Measurements from ENCODE around the gene SKIDA1.

DNA sequence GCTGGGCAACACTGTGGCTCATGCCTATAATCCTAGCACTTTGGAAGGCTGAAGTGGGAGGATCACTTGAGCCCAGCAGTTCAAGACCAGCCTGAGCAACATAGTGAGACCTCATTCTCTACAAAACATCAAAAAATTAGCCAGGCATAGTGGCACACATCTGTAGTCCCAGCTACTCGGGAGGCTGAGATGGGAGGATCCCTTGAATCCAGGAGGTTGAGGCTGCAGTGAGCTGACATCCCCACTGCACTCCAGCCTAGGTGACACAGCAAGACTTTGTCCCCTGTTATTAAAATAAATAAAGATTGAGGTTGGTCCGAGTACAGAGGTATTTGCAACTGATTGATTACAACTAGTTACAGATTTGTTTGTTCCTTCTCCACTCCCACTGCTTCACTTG lies 44.1 kb downstream of the SKIDA1 start:
- TF ChIP-seq BHLHE40 (IDR thresholded peaks at IDR 0.05; ENCODE audit: borderline replicate concordance) = no peak
- no peak for TF ChIP-seq TARDBP (IDR thresholded peaks at IDR 0.05)

Measured in HEK293T (cell line).